Kidney (tissue), 14 donors: ENCODE results near the gene VAPA. TPM values are rescaled to one million over a fixed set of nuclear protein-coding genes. Genes with fewer than 3 reads are reported as not detected.
"Not testable (repeated sequence)": the region's sequence is repeated elsewhere in the genome, so short reads cannot be mapped to it uniquely, and the experiment has no call there.

ENCODE experiments used
- DNase-seq, 5 donors: peaks; one replicate each; pipeline ENCODE4 v3.0.0-alpha.2; 2013 to 2020
- FAIRE-seq: peaks from 2 replicates; lab custom pipeline; 2012; peaks lifted over from hg19 to GRCh38; lab: Jason Lieb, UNC
- H3K27ac ChIP-seq, 2 donors: one replicate each; pipeline ENCODE4 v1.7.0; 2013; ENCODE audit warnings: low read depth in 2 of 2, low read length in 2 of 2, inconsistent platforms in 1 of 2
- H3K27me3 ChIP-seq: one replicate; pipeline ENCODE4 v1.7.1; 2013; ENCODE audit warnings: low read length, inconsistent platforms; ENCODE audit not compliant: control insufficient read depth, insufficient read depth
- H3K36me3 ChIP-seq, 3 donors: one replicate each; pipeline versions ENCODE4 v1.7.0 to v1.7.1; 2013; ENCODE audit warnings: low read length in 3 of 3, control low read depth in 1 of 3, inconsistent platforms in 1 of 3; ENCODE audit not compliant: insufficient read depth in 3 of 3, control insufficient read depth in 2 of 3
- H3K4me1 ChIP-seq, 3 donors: one replicate each; pipeline versions ENCODE4 v1.7.0 to v1.7.1; 2013; ENCODE audit warnings: low read length in 3 of 3, inconsistent platforms in 1 of 3, low read depth in 1 of 3; ENCODE audit not compliant: control insufficient read depth in 2 of 3, insufficient read depth in 2 of 3
- H3K4me3 ChIP-seq, 3 donors: one replicate each; pipeline versions ENCODE4 v1.7.0 to v1.8.1; 2013; ENCODE audit warnings: low read length in 3 of 3, control low read depth in 1 of 3, inconsistent platforms in 1 of 3
- H3K9ac ChIP-seq, 3 donors: one replicate each; pipeline versions ENCODE4 v1.7.0 to v1.7.1; 2013; ENCODE audit warnings: low read length in 3 of 3, control low read depth in 1 of 3, inconsistent platforms in 1 of 3
- H3K9me3 ChIP-seq, 3 donors: one replicate each; pipeline versions ENCODE4 v1.7.0 to v1.7.1; 2013; ENCODE audit warnings: low read length in 3 of 3, control low read depth in 1 of 3, inconsistent platforms in 1 of 3; ENCODE audit not compliant: control insufficient read depth in 2 of 3, insufficient read depth in 1 of 3
- intact Hi-C: fragments of 100-400 bp; cut with DNase I; formaldehyde crosslinking; loops from one replicate; pipeline ENCODE4 v1.11.1; 2022
- polyA plus RNA-seq: library from polyadenylated mRNA; stranded (reverse); fragments of 350-450 nt; fragmentation: Illumina TruSeq; extraction: RNeasy Lipid Tissue Mini Kit (QIAGEN cat#74804); gene quantifications from one replicate; pipeline ENCODE4 v1.2.3, GENCODE V29; 2014; ENCODE audit warnings: low read depth, low replicate concordance; ENCODE audit not compliant: insufficient read depth
- total RNA-seq: library from RNA; stranded (reverse); fragmentation: NEBNext Ultra II Directional; extraction: Animal tissue kit (Norgen Biotek cat#: 25700); gene quantifications from one replicate; pipeline ENCODE4 v1.2.1, GENCODE V29; 2021
- TF ChIP-seq, protein P1 (sequence below): IDR thresholded peaks from 3 replicates; pipeline ENCODE4 v1.5.1; 2012; ENCODE audit warnings: mild to moderate bottlenecking, moderate library complexity, borderline replicate concordance; ENCODE audit not compliant: insufficient read depth; ENCODE audit errors: extremely low read depth
- donor health status: control.
- donor health status: control.
- donor health status: control.
- donor health status: control.
- donor health status: control.
- donor health status: DM: yes; HTN: yes; CAD: no.
- donor health status: Normal renal cell carcinoma (clear cell type).

Gene VAPA
- total and polyA plus RNA-seq, 2 donors from 2014 or later = 171 to 185 TPM

DNA sequence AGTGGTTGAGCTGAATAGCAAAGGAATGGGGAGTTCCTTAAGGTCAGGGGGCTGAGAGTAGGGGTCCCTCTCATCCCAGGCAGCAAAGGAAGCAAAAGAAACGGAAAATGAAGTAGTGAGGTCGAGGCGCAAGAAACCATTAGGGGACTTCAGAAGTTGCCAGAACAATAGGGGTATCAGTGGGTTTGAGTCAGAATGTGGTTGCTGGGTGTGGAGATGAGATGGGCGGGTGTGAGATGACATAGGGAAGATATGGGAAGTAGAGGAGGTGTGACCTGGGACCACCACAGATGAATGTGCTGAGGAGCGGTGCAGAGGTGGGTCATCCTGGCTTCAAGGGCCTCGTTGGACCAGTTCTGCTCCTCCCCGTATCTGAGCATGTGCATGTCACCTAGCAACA is 13.1 kb upstream of the VAPA start:
- H3K4me1 ChIP-seq = no peaks in the 10 kb centered on the region
- FAIRE-seq (no peak), DNase-seq (no peak)
- H3K4me3 ChIP-seq = no peak overlapping the region
- no peaks in the 10 kb centered on the region for H3K36me3 ChIP-seq
- H3K27me3 ChIP-seq = no peaks in the 10 kb centered on the region
- no peak overlapping the region for H3K9ac ChIP-seq
- H3K9me3 ChIP-seq = no peaks in the 10 kb centered on the region
- H3K27ac ChIP-seq = no peak overlapping the region
- TF ChIP-seq, protein P1, sequence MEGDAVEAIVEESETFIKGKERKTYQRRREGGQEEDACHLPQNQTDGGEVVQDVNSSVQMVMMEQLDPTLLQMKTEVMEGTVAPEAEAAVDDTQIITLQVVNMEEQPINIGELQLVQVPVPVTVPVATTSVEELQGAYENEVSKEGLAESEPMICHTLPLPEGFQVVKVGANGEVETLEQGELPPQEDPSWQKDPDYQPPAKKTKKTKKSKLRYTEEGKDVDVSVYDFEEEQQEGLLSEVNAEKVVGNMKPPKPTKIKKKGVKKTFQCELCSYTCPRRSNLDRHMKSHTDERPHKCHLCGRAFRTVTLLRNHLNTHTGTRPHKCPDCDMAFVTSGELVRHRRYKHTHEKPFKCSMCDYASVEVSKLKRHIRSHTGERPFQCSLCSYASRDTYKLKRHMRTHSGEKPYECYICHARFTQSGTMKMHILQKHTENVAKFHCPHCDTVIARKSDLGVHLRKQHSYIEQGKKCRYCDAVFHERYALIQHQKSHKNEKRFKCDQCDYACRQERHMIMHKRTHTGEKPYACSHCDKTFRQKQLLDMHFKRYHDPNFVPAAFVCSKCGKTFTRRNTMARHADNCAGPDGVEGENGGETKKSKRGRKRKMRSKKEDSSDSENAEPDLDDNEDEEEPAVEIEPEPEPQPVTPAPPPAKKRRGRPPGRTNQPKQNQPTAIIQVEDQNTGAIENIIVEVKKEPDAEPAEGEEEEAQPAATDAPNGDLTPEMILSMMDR = no peak
- intact Hi-C loops = no loop called here

DNA sequence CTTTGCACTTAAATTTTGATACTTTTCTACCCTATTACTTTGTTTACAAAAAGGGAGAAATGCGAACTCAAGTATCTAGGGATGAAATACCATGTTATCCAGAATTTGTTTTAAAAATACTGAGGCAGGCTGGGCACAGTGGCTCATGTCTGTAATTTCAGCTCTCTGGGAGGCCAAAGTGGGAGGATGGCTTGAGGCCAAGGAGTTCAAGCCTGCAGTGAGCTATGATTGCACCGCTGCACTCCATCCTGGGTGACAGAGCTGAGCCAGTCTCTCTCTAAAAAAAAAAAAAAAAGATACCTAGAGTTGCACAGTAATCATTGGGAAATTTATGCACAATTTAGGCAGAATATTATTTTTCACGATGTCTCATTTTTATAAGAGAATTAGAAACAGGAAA is 12.4 kb upstream of the VAPA start:
- Histone ChIP-seq H3K27ac (no peak overlapping the region), H3K27me3 (no peaks in the 10 kb centered on the region), H3K4me1 (no peaks in the 10 kb centered on the region), H3K9ac (no peak overlapping the region), H3K36me3 (no peaks in the 10 kb centered on the region), H3K4me3 (no peak overlapping the region), H3K9me3 (no peaks in the 10 kb centered on the region)
- intact Hi-C loops = no loop called here
- DNase-seq (no peak), FAIRE-seq (no peak)
- TF ChIP-seq, protein P1 = no peak

- intact Hi-C loops, FAIRE-seq: not testable (repeated sequence)
Observed at GRCh38 chr18:9902264-9902663, 11.6 kb upstream of the VAPA start.

GRCh38 chr18:9902832-9903231 is 11.0 kb upstream of the VAPA start:
- no peaks in the 10 kb centered on the region for H3K9me3 ChIP-seq

More at GRCh38 chr18:9902264-9902663, 11.6 kb upstream of the VAPA start:
- H3K36me3 ChIP-seq, H3K4me3 ChIP-seq, H3K9me3 ChIP-seq, H3K27me3 ChIP-seq, DNase-seq, H3K4me1 ChIP-seq, H3K9ac ChIP-seq, H3K27ac ChIP-seq: not testable (repeated sequence)

More at GRCh38 chr18:9902832-9903231, 11.0 kb upstream of the VAPA start:
- FAIRE-seq (no peak), DNase-seq (peak in 1 of 5 donors; percentile 18)
- Histone ChIP-seq H3K27ac (no peak overlapping the region), H3K27me3 (no peaks in the 10 kb centered on the region), H3K4me1 (no peaks in the 10 kb centered on the region), H3K36me3 (no peaks in the 10 kb centered on the region), H3K9ac (no peak overlapping the region), H3K4me3 (no peak overlapping the region)
- intact Hi-C loops = no loop called here
- TF ChIP-seq, protein P1 = no peak
